ENCODE data around the gene PACSIN1.

DNA sequence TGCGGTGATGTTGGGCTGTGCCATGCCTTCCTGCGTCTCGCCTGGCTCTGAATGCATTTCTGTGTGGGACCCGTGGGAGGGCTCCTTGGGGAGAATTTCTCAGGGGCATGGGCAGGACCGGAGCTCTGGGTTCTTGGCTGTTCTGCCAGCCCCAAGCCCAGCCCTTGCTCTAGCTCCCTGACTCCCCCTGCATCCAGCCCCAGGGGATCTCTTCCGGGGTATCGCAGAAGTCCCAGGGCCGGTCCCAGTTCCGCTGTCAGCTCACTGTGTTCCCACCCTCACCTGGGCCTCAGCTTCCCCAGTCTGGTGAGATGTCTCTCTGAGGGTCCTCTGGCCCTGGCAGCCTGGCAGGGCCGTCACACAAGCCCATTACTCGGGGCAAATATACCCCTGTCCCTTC is 69.8 kb downstream of the PACSIN1 start:
- TF ChIP-seq, protein P1, sequence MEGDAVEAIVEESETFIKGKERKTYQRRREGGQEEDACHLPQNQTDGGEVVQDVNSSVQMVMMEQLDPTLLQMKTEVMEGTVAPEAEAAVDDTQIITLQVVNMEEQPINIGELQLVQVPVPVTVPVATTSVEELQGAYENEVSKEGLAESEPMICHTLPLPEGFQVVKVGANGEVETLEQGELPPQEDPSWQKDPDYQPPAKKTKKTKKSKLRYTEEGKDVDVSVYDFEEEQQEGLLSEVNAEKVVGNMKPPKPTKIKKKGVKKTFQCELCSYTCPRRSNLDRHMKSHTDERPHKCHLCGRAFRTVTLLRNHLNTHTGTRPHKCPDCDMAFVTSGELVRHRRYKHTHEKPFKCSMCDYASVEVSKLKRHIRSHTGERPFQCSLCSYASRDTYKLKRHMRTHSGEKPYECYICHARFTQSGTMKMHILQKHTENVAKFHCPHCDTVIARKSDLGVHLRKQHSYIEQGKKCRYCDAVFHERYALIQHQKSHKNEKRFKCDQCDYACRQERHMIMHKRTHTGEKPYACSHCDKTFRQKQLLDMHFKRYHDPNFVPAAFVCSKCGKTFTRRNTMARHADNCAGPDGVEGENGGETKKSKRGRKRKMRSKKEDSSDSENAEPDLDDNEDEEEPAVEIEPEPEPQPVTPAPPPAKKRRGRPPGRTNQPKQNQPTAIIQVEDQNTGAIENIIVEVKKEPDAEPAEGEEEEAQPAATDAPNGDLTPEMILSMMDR (IDR thresholded peaks at IDR 0.05; ENCODE audit: low read depth, low read length): no peak
- TF ChIP-seq POLR2A (IDR thresholded peaks at IDR 0.05; ENCODE audit: extremely low read depth, insufficient read length): no peak

Measured in NB4 (cell line).